PC-3 (cell line): ENCODE data around the gene CLMN.

ENCODE experiments used
- EZH2phosphoT487 ChIP-seq: fragments of 300-600 bp; sonication (generic); IDR thresholded peaks from 2 replicates; pipeline ENCODE4 v1.6.1; 2018; ENCODE audit warnings: mild to moderate bottlenecking, antibody characterized with exemption, low read length, borderline replicate concordance
- TF ChIP-seq, protein P1 (sequence below): fragments of 300-600 bp; sonication (generic); conservative IDR thresholded peaks from 2 replicates; pipeline ENCODE4 v1.5.1; 2017; ENCODE audit warnings: antibody characterized with exemption, low read depth, mild to moderate bottlenecking, low read length

DNA sequence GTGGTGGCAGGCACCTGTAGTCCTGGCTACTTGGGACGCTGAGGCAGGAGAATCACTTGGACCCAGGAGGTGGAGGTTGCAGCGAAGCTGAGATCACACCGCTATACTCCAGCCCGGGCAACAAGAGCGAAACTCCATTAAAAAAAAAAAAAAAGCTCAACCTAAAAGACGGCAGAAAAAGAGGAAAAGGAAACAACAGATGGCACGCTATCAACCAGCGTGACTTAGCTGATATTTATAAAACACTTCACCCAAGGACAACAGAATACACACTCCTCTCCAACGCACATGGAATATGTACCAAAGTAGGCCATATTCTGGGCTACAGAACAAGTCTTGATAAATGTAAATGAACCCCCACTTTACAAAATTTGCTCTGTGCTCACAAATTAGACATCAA, 34.0 kb upstream of the CLMN start:
- TF ChIP-seq, protein P1, sequence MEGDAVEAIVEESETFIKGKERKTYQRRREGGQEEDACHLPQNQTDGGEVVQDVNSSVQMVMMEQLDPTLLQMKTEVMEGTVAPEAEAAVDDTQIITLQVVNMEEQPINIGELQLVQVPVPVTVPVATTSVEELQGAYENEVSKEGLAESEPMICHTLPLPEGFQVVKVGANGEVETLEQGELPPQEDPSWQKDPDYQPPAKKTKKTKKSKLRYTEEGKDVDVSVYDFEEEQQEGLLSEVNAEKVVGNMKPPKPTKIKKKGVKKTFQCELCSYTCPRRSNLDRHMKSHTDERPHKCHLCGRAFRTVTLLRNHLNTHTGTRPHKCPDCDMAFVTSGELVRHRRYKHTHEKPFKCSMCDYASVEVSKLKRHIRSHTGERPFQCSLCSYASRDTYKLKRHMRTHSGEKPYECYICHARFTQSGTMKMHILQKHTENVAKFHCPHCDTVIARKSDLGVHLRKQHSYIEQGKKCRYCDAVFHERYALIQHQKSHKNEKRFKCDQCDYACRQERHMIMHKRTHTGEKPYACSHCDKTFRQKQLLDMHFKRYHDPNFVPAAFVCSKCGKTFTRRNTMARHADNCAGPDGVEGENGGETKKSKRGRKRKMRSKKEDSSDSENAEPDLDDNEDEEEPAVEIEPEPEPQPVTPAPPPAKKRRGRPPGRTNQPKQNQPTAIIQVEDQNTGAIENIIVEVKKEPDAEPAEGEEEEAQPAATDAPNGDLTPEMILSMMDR, result no peak
- TF ChIP-seq EZH2phosphoT487, result no peak
